Measurements from ENCODE around the gene TENM3. TPM values are rescaled to one million over a fixed set of nuclear protein-coding genes. Genes with fewer than 3 reads are reported as not detected.

Gene TENM3
- total RNA-seq, 2 experiments from 2014 or later, result not detected

DNA sequence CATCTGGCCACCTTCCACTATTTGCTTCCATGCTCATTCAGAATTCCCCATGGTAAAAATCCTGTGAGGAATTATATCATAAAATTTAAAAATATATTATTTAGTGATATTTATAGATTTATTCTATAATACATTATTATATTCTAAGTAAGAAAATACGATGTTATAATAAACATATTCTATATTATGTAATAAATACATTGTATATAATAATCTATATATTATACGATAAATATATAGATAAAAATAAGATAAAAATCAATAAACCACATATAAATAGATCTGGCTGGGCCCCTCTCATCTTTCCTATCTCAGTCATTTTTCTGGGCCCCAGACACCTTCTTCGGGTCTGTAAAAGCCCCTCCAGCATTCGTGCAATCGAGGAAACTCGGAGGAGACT is 605.5 kb downstream of the TENM3 start:
- Histone ChIP-seq H3K36me3 (ENCODE audit: insufficient read depth, low read length) (no peaks in the 10 kb centered on the region), H3K4me1 (ENCODE audit: insufficient read depth, low read length, poor library complexity, severe bottlenecking) (no peaks in the 10 kb centered on the region), H3K9me3 (ENCODE audit: low read length) (no peaks in the 10 kb centered on the region), H3K9me2 (ENCODE audit: insufficient read depth, low read length) (no peaks in the 10 kb centered on the region), H3K27ac (ENCODE audit: low read depth, low read length, poor library complexity, severe bottlenecking) (no peak overlapping the region), H3K79me2 (ENCODE audit: insufficient read depth, low read depth, low read length) (no peaks in the 10 kb centered on the region), H3K4me3 (ENCODE audit: low read depth, low read length, poor library complexity, severe bottlenecking) (no peak overlapping the region), H2AFZ (ENCODE audit: low read length) (no peak overlapping the region), H4K20me1 (ENCODE audit: insufficient read depth, low read length) (no peaks in the 10 kb centered on the region), H3K4me2 (ENCODE audit: low read length) (no peak overlapping the region)
- intact Hi-C loops (cut with micrococcal nuclease; ENCODE audit: unreplicated experiment), result no loop called here
- ChIA-PET CTCF (ENCODE audit: unreplicated experiment) (no interaction called here), POLR2A (no interaction called here)
- no peak for DNase-seq (ENCODE audit: low spot score)
- TF ChIP-seq EZH2phosphoT487 (IDR thresholded peaks at IDR 0.05; ENCODE audit: borderline replicate concordance, low read depth, low read length), result no peak
- BruUV-seq (replicated peaks), result no TSS peak

Small RNA genes within 50 kb of the gene (small RNA-seq; reads per million reads assigned to genes)
- gene RN7SKP67 (not detected), gene RNU2-34P (0.36 reads per million)

Measured in OCI-LY7 (cell line).